HG03060 (cell line): ENCODE results near the gene CCRL2.
"Not testable (repeated sequence)": the region's sequence is repeated elsewhere in the genome, so short reads cannot be mapped to it uniquely, and the experiment has no call there.

ENCODE experiments used
- ATAC-seq: cut with Tn5 transposase; IDR thresholded peaks from one replicate; pipeline ENCODE4 v1.9.1; 2021; ENCODE audit warnings: low read depth, moderate number of reproducible peaks; ENCODE audit not compliant: unreplicated experiment

Gene CCRL2

GRCh38 chr3:46378426-46378942 lies 28.6 kb upstream of the CCRL2 start:
- no peak for ATAC-seq

GRCh38 chr3:46380471-46381221 lies 26.4 kb upstream of the CCRL2 start:
- ATAC-seq: no peak

GRCh38 chr3:46381625-46382024 lies 25.4 kb upstream of the CCRL2 start:
- no peak for ATAC-seq

DNA sequence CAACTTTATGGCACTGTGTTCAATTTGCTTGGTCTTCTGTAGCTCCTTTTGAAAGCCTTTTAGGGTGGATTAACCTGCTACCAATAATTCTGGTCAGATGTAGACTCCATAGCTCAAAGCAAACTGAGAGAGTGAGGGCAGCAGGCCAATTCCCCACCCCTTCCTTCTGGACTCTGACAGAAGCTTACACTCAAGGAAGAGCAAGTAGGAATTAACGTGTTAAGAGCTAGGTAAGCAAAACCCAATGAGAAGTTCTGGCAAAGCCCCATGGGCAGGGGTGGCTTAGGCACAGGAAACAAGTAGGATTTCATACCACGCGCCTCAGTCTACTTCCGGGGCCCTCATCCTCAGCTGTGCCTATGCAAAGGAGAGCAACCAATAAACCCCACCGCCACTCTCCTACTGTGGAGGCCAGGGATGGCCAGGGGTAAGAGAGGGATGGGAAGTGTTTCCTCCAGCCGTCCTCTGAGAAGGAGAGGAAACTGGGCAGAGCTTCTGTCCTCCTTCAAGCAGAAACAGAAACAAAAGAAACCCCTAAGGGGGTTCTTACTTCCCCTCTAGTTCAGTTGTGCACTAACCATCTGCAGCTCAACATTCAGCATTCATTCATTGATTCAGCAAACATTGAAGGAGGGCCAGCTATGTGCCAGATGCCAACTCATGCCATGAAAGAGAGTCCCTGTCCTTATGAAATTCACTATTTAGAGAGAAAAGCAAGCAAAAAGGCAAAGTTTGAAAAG lies 23.7 kb upstream of the CCRL2 start:
- no peak for ATAC-seq

- ATAC-seq: no peak
These were observed 23.1 kb upstream of the CCRL2 start for GRCh38 chr3:46383951-46384330.

DNA sequence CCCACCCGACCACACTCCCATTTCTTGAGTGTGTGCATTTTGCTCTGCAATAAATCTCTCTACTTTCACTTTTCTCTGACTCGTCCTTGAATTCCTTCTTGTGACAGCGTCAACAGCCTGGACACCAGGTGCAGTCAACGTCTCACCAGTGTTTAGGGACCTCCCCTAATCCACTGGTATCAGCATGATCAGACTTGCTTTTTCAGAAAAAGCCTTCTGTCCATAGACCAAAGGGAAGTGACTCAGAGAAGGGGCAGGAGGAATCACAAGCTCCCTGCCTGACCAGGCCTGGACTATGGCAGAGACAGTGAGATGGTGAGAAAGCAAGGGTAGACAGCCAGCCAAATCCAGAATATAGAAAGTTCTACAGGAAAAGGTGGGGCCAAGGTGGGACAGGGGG lies 20.9 kb upstream of the CCRL2 start:
- ATAC-seq: no peak

DNA sequence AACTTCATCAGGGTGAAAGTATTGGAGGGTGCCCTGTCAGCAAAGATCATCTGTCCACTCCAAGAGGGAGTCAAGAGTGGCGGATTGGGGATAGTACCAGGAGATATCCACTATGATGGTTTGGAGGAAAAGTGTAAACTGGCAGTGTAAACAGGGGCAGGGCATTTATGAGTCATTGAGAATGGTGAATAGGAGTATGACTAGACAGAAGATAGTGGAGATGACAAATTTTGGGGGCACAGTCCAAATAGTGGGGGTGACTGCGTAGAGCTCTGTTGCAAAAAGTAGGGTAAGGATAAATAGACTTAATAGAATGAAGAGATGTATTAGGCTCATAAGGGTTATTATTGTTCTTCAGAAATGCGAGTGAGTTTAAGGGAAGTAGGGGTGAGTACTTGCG lies 18.2 kb upstream of the CCRL2 start:
- not testable (repeated sequence) for ATAC-seq

DNA sequence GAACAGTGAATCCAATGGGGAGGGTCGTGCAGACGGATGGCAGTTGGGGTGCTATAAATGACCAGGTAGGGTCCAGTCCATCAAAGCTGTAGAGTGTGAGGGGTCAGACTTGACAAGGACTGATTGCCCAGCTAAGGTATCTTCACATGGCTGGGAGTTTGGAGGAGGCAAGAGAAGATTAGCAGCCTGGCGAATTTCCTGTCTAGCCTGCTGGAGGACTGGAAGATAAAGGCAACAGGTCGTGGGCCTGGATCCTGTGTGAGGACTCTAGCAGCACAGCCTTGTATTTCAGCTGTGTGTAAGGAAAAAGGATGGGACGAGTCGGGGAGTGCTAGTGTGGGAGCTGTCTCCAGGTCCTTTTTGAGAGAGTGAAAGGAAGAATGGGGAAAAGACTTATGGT lies 17.8 kb upstream of the CCRL2 start:
- ATAC-seq: no peak

DNA sequence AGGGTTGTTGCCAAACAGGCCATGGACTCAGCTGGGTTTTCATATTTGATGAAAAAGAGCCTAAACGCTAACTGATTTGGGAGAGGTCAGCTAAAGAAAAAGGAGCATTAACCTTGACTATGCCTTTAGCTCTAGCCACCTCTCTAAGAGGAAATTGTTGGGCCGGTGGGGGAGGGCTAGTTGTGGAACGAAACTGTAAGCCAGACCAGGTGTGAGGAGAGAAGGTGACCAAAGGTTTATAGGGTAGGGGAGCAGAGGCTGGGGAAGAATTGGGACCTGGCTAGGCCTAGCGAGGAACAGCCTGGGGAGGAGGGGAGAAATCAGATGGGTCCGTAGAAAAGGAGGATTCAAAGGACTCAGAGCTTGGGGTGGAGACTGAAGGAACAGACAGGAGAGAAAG lies 15.5 kb upstream of the CCRL2 start:
- ATAC-seq: not testable (repeated sequence)

- ATAC-seq: no peak
These were observed 14.0 kb upstream of the CCRL2 start for GRCh38 chr3:46393011-46393410.

GRCh38 chr3:46393554-46394434 lies 13.3 kb upstream of the CCRL2 start:
- no peak for ATAC-seq

DNA sequence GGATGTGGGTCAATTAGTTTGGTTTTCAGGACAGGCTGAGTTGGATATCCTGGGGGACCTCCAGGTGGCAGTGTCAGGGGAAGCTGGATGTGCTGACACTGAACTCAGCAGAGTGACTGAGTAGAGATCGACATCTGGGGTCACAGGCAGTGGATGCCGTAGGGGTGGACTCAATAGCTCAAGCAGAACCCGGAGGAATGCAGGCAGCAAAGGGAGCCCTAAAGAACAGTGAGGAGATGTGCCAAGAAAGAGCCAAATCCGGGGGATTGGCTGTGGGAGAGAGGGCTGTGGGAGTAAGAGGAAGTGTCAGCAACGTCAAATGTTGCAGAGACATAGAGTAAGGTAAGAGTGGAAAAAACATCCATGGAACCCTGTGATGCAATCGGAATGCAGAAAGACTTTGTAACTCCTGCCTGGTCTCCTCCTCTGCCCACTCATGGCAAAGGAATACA lies 11.8 kb upstream of the CCRL2 start:
- no peak for ATAC-seq

DNA sequence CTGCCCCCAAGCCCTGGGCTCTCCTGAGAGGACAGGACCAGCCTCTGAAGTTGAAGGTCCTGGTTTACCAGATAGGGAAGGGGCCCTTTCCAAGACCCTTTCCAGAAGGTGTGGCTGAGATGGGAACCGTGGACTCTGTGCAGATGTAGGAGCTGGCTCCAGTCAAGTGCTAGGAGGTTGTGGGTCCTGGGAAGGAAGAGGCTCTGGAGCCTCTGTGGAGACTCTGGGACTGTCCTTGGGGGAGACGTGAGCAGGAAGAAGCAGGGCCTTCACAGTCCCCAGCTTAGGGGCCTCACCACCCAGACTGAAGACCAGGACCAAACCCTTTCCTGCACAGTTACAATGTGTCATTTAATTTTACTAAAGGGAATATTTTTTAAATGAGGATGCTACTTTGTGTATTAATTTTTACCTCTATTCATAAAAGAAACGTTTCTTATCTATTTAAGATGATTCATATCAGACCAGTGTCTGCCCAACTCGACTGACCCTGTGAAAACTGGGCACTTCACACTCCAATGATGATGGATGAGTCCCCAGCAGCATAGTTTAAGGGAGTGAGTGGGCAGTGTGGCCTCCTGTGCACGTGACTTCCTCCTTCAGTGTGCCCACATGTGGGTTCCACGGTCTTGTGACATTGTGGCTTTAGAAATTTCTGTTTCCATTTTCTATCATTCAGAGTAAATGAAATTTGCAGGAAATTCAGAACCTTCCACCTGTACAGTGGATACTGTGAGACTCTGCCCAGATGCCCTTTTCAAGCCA lies 11.1 kb upstream of the CCRL2 start:
- ATAC-seq: no peak

DNA sequence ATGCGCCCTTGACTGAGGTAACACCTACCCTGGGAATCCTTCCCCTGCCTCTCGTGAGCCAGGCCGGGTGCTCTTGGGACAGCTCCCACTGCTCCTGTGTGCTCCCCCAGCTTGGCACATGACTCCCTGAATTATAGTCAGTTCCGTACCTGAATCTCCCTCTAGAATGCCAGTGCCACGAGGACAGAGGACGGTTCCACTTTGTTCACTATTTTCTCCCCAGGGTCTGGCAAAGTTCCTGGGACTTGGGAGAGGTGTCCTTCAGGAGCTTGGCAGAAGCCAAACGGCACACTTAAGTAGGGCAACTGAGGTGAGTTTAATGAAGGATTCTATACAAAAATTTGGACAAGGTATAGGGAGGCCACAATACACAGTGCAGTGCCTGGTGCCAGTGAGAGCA lies 9.9 kb upstream of the CCRL2 start:
- ATAC-seq: no peak

DNA sequence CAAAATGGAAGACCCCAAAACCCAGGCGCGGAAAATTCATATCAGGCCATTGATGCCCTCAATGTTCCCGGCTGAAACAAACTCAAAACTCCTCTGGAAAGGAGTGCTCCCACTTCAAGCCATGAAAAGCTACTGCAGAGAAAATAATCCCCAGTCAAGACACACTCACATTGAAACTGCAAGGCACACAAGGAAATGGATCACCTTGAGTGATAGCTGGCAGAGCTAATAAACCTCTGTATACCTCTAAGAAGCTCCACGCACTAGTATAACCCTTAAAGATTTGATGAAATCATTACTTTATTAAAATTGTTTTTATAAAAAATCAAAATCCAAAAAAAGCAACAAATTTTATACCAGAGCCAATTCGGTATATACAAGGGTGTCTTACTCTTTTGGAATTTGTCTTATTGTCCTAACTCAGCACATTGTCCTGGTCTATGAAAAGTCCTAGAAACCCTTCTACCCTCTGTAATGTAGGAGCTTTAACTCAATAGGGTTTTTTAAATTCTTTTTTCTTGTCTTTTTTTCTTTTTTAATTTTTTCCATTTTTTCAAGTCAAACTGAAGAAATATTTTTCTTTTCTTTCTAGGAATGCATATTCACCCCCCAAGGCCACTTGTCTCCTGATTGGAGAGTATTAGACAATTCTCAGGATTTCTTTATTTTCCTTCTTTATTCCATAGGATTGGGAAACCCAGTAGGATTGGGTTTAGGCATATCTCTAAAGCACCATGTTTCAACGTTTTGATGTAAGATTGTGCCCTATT lies 8.7 kb upstream of the CCRL2 start:
- no peak for ATAC-seq

GRCh38 chr3:46399098-46399497 lies 8.0 kb upstream of the CCRL2 start:
- no peak for ATAC-seq

- no peak for ATAC-seq
These were observed 7.5 kb upstream of the CCRL2 start for GRCh38 chr3:46399557-46399956.

- ATAC-seq: no peak
These were observed 6.9 kb upstream of the CCRL2 start for GRCh38 chr3:46400000-46400734.

DNA sequence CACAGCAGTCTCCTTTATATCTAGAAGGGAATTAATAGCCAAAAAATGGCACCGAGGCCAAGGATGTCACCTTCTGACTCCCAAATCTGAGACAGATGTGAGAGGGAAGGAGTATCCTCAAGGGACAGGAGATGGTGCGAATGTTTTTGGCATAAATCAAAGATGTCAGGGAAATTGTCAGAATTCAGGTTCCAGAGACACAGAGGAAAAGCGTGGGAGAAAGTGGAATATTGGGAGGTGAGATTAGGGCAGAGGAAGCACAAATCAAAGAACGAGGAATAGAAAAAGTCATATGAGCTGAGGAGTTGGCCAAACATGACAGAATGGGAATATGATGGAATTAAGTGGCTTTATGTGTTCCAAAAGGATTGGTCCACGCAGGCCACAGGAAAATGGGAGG lies 6.2 kb upstream of the CCRL2 start:
- ATAC-seq: no peak
